Esophagus mucosa (tissue), 1 donor: Measurements from ENCODE around the gene RELT. TPM values are rescaled to one million over a fixed set of nuclear protein-coding genes. Genes with fewer than 3 reads are reported as not detected.
A peak's percentile ranks its signal among the peaks of the same experiment; 100 is the strongest.

Experiments
- ATAC-seq: fragments of 200-7000 bp; cut with Tn5 transposase; one replicate; pipeline ENCODE4 v1.9.1; 2020
- total RNA-seq: library from RNA; stranded (reverse); gene quantifications from one replicate; pipeline ENCODE4 v1.2.4, GENCODE V29; 2023
- donor health status: DM: yes; HTN: yes; CAD: no.

Gene RELT
- total RNA-seq, 1 donor from 2014 or later, result 3.9 TPM

GRCh38 chr11:73392108-73393010 lies 16.2 kb downstream of the RELT start:
- ATAC-seq, result no peak

GRCh38 chr11:73393011-73393380 lies 16.8 kb downstream of the RELT start:
- no peak for ATAC-seq

GRCh38 chr11:73393479-73394415 lies 17.5 kb downstream of the RELT start:
- ATAC-seq, result peak; percentile 71

- no peak for ATAC-seq
Measured at GRCh38 chr11:73394416-73395296, 18.5 kb downstream of the RELT start.

- no peak for ATAC-seq
Measured at GRCh38 chr11:73395297-73396208, 19.4 kb downstream of the RELT start.

- ATAC-seq, result no peak
Measured at GRCh38 chr11:73396251-73396930, 20.2 kb downstream of the RELT start.

GRCh38 chr11:73396985-73397384 lies 20.8 kb downstream of the RELT start:
- no peak for ATAC-seq

GRCh38 chr11:73397468-73398131 lies 21.4 kb downstream of the RELT start:
- ATAC-seq, result no peak

- ATAC-seq, result no peak
Measured at GRCh38 chr11:73398132-73398526, 21.9 kb downstream of the RELT start.

GRCh38 chr11:73398721-73399120 lies 22.5 kb downstream of the RELT start:
- no peak for ATAC-seq

- no peak for ATAC-seq
Measured at GRCh38 chr11:73399159-73399590, 23.0 kb downstream of the RELT start.

- ATAC-seq, result no peak
Measured at GRCh38 chr11:73399636-73400035, 23.4 kb downstream of the RELT start.

- no peak for ATAC-seq
Measured at GRCh38 chr11:73400293-73400692, 24.1 kb downstream of the RELT start.

GRCh38 chr11:73401217-73401923 lies 25.2 kb downstream of the RELT start:
- ATAC-seq, result no peak

GRCh38 chr11:73401924-73402833 lies 26.0 kb downstream of the RELT start:
- ATAC-seq, result no peak

GRCh38 chr11:73402834-73403185 lies 26.6 kb downstream of the RELT start:
- no peak for ATAC-seq

- ATAC-seq, result no peak
Measured at GRCh38 chr11:73403541-73403940, 27.3 kb downstream of the RELT start.

GRCh38 chr11:73404048-73404447 lies 27.8 kb downstream of the RELT start:
- ATAC-seq, result peak; percentile 71
